Stimulated activated CD8-positive, alpha-beta memory T cell treated with anti-CD3 and anti-CD28 coated beads, Interleukin-15, amount 100 ng/mL, for 24 hours (primary cell): Measurements from ENCODE around the gene MNT.
"Not testable (repeated sequence)": the region's sequence is repeated elsewhere in the genome, so short reads cannot be mapped to it uniquely, and the experiment has no call there.

Experiments used
- DNase-seq: peaks from one replicate; pipeline ENCODE4 v3.0.0-alpha.2; 2020; ENCODE audit warnings: low read depth

The MNT gene

GRCh38 chr17:2400877-2401425 lies at the start of gene MNT:
TSS of gene MNT (minus strand) at chr17:2401060. CDS start at chr17:2400712, 348 bp downstream.
- peak; percentile 85 for DNase-seq

GRCh38 chr17:2450016-2450650 lies 49.3 kb upstream of the MNT start:
- no peak for DNase-seq

GRCh38 chr17:2449486-2449885 lies 48.6 kb upstream of the MNT start:
- DNase-seq, result no peak

- not testable (repeated sequence) for DNase-seq
Measured at GRCh38 chr17:2447479-2447878, 46.6 kb upstream of the MNT start.

- no peak for DNase-seq
Measured at GRCh38 chr17:2445638-2446037, 44.8 kb upstream of the MNT start.

- DNase-seq, result no peak
Measured at GRCh38 chr17:2444382-2444781, 43.5 kb upstream of the MNT start.

- DNase-seq, result no peak
Measured at GRCh38 chr17:2442166-2442565, 41.3 kb upstream of the MNT start.

GRCh38 chr17:2440930-2441329 lies 40.1 kb upstream of the MNT start:
- DNase-seq, result no peak

- DNase-seq, result not testable (repeated sequence)
Measured at GRCh38 chr17:2439997-2440396, 39.1 kb upstream of the MNT start.

- no peak for DNase-seq
Measured at GRCh38 chr17:2438823-2439222, 38.0 kb upstream of the MNT start.

GRCh38 chr17:2436316-2436905 lies 35.6 kb upstream of the MNT start:
- no peak for DNase-seq

- no peak for DNase-seq
Measured at GRCh38 chr17:2435862-2436261, 35.0 kb upstream of the MNT start.

- DNase-seq, result no peak
Measured at GRCh38 chr17:2435181-2435741, 34.4 kb upstream of the MNT start.

- no peak for DNase-seq
Measured at GRCh38 chr17:2433696-2434095, 32.8 kb upstream of the MNT start.

GRCh38 chr17:2427910-2428309 lies 27.1 kb upstream of the MNT start:
- DNase-seq, result no peak

GRCh38 chr17:2427215-2427614 lies 26.4 kb upstream of the MNT start:
- no peak for DNase-seq

- DNase-seq, result no peak
Measured at GRCh38 chr17:2423271-2423670, 22.4 kb upstream of the MNT start.

- DNase-seq, result no peak
Measured at GRCh38 chr17:2421315-2422147, 20.7 kb upstream of the MNT start.

GRCh38 chr17:2420176-2420575 lies 19.3 kb upstream of the MNT start:
- DNase-seq, result no peak

GRCh38 chr17:2419486-2419885 lies 18.6 kb upstream of the MNT start:
- DNase-seq, result no peak

- DNase-seq, result no peak
Measured at GRCh38 chr17:2418572-2418971, 17.7 kb upstream of the MNT start.

GRCh38 chr17:2416010-2416734 lies 15.3 kb upstream of the MNT start:
- DNase-seq, result peak; percentile 73
